GM21825 (cell line): ENCODE measurements around the gene OTOGL.

Source experiments
- ATAC-seq: cut with Tn5 transposase; IDR thresholded peaks from one replicate; pipeline ENCODE4 v1.9.1; 2021; ENCODE audit warnings: mild to moderate bottlenecking, moderate library complexity; ENCODE audit not compliant: unreplicated experiment

The OTOGL gene, protein sequence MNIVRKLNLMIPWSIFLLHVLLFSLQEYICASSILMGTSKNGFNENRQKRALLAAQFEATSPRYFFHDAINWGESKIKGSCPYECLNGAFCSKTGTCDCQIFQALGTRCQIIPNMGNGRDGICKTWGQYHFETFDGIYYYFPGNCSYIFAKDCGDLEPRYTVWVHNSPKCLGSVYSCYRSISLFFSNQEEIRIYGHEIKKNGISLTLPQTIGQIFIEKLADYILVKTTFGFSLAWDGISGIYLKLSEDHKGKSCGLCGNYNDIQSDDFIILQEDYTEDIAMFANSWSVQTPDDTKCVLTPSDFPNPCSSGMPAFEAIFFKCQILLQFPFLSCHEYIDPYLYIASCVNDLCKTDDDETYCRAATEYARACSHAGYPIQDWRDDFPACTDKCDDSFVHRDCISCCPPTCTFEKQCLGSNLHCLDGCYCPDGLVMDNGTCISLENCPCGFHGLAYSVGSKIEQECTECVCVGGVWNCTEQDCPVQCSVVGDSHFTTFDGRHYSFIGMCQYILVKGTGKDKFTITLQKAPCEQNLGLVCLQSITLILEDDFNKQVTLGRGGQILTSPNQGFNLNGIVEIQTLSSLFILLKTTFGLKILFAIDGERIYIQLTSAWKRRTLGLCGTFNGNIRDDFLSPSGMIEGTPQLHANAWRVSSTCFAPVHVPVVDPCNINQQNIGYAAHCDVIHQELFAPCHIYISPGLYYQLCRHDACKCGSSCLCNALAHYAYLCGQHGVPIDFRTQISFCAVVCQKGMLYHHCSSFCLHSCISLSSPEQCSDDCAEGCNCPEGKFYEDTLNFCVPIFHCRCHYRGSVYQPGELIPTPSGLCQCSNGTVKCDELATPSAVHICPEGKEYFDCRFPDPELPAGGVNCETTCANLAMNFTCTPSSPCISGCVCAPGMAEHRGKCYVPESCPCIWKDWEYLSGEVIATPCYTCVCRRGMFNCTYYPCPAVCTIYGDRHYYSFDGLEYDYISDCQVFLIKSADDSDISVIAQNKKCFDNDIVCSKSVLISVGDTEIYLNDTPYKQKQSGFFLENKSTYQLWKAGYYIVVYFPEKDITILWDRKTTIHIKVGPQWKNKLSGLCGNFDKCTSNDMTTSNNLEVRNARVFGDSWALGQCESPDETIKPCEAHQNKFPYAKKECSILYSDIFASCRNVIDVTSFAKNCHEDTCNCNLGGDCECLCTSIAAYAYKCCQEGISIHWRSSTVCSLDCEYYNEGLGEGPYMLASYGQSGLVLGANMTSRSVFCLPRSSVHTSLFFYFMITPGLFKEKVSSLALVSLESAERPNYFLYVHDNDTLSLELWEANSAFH (N-terminal part only)

DNA sequence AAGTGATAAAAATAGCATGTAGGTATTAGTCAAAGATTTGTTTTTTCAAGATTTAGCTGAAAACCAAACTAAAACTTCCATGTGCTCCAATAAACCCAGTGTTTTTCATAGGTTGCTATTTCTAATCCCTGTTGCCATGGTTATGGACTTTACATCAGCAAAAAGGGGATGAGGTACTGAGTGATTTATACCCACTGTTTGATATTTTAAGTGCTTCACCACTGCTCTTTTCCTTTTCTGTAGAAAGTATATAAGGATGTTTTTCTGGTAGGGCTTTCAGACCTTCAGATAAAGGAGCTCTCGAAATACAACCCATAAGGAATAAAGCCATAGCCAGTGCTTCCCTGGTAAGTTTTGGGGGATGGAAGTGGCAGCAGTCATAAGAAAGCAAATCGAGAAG is at the start of gene OTOGL:
OTOGL (plus strand) TSS at position 279 of the 400 bp plus-strand sequence. CDS start 109,895 bp downstream, outside the sequence.
- no peak for ATAC-seq

DNA sequence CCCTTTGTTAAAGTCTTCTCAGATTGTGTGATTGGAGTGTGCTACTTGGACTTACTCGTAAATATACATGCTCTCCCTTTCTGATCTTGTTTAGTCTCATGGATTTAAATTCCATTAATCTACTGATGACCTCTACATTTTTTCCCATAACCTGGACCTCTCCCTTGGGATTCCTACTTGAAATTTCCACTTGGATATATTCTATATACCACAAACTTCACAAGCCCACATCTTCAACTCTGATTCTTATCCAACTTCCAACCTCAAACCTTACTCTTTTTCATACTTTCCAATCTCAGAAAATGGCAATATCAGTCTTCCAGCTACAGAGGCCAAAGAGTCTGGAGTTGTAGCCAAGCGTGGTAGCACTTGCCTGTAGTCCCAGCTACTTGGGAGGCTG is 49.1 kb upstream of the OTOGL start:
- no peak for ATAC-seq

- ATAC-seq: no peak
These were observed 46.1 kb upstream of the OTOGL start for GRCh38 chr12:80053051-80053790.

- no peak for ATAC-seq
These were observed 43.1 kb upstream of the OTOGL start for GRCh38 chr12:80056232-80056631.

GRCh38 chr12:80056845-80057244 is 42.5 kb upstream of the OTOGL start:
- ATAC-seq: no peak

- ATAC-seq: no peak
These were observed 40.8 kb upstream of the OTOGL start for GRCh38 chr12:80058586-80058985.

DNA sequence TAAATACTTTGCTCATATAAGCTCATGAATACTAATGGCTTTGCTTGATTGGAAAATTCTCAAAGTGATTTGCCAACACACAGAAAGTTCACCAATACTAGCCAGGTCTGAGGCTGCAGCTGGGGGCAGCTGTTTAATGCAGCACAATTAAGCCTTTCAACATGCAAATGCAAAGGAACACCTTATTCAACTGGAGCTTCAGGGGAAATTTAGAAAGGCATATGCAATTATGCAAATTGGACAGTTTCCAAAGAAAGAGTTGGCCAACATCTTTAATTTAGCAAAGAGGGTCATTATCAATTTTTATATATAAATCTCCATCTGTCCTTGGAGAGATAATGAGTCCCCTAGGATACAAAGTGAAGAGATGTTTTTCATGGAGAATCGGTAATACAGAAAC is 40.2 kb upstream of the OTOGL start:
- ATAC-seq: no peak

DNA sequence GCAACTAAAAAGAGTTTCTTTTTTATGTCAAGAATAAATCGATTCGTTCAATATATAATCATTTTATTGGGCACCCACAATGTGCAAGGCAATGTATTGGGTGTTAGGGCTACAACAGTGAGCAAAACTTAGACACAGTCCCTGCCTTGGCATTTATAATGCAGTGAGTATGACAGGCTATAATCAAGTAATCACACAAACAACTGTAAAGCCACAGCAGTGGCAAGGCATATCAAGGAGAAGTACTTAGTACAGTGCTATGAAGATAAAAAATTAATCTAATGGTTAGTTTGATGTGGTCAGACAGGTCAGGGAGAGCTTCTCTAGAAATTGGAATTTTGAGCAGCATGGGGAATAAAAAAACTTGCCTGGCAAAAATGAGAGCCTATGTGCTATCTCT is 39.5 kb upstream of the OTOGL start:
- ATAC-seq: no peak

DNA sequence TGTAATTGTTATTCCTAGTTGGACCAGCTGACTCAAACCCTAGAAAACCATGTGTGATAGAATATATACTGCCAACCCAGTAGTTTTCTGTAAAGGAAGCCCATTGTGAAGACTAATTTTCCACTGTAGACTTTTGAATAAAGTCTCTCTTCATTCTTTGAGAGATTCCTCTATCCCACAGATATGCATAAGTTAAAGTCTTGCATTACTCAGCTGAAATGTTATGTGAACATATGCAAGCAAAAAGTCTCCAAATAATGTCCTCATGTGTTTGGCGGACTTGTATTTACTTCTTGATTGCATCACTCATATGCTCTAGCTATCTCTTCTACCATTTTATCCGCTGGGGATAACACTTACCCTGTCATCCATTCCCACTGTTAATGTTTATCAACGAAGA is 35.1 kb upstream of the OTOGL start:
- ATAC-seq: no peak

- ATAC-seq: no peak
These were observed 34.4 kb upstream of the OTOGL start for GRCh38 chr12:80064951-80065350.

DNA sequence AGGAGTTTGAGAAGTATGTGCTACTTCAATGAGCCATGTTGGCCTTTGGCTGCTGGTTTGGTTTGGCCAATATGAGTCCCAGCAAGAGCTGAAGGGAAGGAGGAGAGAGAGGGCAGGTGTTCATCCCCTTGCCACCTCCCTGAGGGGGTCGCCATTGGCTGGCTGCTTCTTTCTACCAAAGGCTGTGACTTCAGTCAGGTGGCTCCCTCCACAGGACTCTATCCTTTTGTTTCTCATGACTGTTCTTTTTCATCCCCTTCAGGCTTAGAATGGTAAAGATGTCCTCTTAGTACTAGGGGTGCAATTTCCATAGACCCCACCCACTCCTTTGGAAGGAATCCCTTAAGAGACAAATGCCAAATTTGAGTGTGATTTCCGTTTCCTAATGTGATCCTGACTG is 31.2 kb upstream of the OTOGL start:
- ATAC-seq: no peak

- ATAC-seq: peak; percentile 73
These were observed 15.3 kb upstream of the OTOGL start for GRCh38 chr12:80083892-80084614.

DNA sequence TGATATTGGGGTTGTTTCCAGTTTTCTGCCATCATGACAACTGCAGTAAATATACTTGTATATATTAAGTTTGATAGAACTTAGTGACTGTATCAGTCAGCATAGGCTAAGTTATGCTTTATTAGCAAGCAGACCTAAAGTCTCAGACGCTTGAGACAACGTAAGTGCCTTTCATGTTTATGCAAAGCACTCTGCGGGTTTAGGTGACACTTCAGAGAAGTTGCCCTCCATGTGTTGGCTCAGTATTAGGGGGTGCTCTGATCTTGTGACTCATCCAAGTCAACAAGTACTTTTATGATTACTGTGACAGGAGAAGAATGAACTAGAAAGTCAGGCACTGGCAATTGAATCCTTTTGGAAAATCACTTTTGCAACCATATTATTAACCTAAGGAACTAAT is 13.3 kb upstream of the OTOGL start:
- no peak for ATAC-seq

DNA sequence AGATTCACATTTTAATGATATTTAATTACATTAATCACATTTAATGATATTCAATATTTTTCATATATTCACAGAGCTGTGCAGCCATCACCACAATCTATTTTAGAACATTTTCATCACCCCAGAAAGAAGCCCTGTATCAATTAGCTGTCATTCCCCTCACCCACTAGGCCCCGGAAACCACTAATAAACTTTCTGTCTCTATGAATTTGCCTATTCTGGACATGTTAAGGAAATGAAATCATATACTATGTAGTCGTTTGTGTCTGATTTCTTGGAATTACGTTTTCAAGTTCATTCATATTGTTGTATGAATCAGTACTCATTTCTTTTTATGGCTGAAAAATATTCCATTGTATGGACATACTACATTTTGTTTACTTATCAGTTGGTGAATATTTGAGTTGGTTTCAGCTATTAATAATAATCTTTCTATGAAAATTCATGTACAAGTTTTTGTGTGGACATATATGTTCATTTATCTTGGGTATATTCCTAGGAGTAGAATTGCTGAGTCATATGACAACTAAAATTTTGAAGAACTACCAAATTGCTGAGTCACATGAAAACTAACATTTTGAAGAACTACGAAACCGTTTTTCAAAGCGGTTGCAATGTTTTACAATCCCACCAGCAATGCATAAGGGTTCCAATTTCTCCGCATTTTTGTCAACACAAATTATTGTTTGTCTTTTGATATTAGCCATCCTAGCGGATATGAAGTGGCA is 11.7 kb upstream of the OTOGL start:
- ATAC-seq: no peak

GRCh38 chr12:80100591-80100990 is 1.3 kb downstream of the OTOGL start:
- no peak for ATAC-seq

DNA sequence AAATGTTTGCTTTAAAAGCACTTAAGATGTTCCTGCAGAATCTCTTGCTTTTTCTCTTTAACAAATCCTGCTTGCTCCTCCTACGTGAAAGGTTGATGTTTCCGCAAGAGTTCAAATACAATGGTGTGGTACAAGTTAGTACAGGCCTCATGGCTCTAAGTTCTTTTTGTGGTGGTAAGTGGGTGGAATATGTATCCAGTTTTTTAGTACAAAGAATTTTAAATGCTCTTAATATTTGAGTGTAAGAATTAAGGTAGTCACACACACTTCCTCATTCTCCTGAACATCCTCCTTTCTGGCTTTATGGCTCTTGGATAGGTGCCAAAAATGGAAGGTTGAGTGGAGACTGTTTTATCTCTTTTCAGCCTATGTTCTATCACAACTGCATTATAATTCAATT is 1.8 kb downstream of the OTOGL start:
- no peak for ATAC-seq

DNA sequence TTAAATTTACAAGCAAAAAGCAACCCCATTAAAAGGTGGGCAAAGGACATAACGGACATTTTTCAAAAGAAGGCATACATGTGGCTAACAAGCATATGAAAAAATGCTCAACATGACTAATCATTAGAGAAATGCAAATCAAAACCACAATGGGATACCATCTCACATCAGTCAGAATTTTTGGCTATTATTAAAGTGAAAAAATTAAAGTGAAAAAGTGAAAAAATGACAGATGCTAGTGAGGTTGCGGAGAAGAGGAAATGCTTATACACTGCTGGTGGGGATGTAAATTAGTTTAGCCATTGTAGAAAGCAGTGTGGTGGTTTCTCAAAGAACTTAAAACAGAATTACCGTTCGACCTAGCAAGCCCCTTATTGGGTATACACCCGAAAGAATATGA is 7.9 kb downstream of the OTOGL start:
- ATAC-seq: no peak

GRCh38 chr12:80116735-80117134 is 17.4 kb downstream of the OTOGL start:
- no peak for ATAC-seq
